ENCODE data around the gene SYNDIG1.

The SYNDIG1 gene

DNA sequence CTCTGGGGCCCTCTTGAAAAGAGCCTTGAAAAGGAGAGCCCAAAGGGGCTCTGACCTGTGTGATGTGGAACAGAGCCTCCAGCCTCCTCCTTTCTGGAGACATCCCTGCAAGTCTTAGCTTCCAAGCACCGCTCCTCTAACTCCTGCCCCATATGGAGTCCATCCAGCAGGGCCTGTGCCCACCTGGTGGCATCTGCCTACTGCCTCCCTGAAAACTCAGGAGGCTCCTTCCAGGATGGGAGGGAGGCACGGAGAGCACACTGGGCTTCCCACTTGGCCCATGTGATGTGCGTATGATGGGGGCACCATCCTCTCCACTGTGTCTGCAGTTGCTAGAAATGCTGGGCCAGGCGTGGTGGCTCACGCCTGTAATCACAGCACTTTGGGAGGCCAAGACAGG is 98.1 kb downstream of the SYNDIG1 start:
- no peak for DNase-seq (ENCODE audit: low read depth)

DNA sequence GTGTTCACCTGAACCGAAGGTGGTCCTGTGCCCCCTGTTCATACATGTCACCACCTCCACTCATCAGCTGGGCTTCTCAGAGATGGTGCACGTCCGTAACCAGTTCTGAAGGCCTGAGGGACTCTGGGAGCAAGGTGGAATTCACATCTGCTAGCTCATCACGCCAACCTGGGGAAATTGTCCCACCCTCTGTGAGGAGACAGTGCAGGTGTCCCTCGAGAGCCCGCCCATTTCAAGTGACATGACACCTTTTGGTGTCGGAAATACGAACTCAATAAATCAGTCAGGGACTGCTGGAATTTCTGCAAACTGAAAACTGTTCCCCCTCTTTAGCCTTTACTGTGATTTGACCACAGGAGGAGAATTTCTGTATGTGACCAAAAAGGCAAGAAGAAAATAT is 99.4 kb downstream of the SYNDIG1 start:
- DNase-seq (ENCODE audit: low read depth): no peak

DNA sequence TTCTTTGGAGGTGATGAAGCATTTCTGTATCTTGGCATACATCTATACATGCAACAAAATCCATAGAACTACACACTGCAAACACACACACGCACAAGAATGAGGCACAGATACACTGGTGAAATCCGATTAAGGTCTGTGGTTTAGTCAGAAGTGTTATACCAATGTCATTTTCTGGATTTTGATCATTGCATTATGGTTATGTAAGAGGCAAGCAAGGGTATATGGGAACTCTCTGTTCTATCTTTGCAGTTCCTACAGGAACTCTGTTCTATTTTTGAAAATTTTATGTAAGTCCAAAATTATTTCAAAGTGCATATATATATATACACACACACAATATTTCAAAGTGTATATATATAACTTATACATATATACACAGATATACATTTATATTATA is 101.7 kb downstream of the SYNDIG1 start:
- no peak for DNase-seq (ENCODE audit: low read depth)

DNA sequence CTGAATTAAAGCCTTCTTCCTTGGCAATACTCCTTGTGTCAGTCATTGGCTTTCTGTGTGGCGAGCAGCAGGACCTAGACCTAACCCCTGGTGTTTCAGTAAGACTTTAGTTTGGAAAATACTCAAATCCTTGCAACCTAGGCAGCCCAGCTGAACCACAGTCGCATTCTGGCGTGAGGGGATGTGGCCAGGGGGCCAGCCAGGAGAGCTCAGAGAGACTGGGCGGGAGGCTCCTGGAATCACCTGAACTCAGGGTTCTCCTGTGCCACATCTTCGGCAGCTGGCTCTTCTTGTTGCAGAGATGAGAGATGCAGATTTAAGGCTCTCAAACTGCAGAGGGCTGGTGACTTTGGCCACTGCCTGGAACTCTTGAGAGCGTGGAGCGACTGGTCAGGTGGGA is 102.7 kb downstream of the SYNDIG1 start:
- no peak for DNase-seq (ENCODE audit: low read depth)

DNA sequence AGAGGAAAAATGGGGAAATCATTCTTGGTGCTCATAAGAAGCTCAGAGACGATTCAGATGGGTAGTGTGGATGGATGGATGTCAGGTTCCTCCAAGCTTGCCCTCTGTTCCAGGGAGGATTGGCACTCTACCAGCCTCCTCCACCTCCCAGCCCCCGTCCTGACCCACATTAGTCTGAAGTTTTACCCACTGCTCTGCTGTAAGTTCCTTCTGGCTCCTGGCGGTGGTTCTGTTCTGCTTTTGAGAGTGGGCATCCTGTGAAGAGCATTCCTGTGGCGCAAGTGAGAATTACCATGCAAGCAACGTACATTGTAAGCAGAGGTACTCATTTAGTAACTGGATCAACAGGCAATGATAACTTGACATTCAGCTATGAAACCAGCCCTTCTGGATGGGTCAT is 103.4 kb downstream of the SYNDIG1 start:
- no peak for DNase-seq (ENCODE audit: low read depth)

DNA sequence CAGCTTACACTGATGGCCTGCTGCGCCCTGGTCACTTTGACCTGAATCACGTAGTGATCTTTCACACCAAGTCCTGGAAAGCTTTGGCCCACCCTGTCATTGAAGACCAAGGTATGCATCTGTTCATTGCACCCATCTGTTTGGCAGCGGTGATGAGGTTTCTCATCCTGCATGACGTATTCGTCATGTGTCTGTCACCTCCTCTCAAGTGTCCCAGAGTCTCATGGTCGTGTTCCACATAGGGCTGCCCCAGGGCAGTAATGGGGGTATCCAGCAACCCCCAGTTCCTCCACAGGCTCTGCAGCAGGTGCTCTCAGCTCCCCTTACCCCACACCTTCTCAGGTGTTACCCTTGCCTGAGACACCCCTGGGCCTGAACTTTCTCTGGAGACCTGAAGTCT is 104.1 kb downstream of the SYNDIG1 start:
- no peak for DNase-seq (ENCODE audit: low read depth)

DNA sequence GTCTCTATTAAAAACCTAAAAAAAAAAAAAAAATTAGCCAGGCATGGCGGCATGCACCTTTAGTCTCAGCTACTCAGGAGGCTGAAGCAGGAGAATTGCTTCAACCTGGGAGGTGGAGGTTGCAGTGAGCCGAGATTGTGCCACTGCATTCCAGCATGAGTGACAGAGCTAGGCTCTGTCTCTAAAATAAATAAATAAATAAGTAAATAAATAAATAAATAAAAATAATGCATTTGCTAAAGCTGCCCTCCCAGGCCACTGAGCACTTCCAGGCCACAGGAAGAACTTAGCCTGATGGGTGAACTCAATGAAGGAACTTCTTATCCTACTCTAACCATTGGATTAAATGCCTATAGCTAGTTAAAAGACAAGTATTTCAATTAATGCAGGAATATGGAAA is 104.9 kb downstream of the SYNDIG1 start:
- no peak for DNase-seq (ENCODE audit: low read depth)

DNA sequence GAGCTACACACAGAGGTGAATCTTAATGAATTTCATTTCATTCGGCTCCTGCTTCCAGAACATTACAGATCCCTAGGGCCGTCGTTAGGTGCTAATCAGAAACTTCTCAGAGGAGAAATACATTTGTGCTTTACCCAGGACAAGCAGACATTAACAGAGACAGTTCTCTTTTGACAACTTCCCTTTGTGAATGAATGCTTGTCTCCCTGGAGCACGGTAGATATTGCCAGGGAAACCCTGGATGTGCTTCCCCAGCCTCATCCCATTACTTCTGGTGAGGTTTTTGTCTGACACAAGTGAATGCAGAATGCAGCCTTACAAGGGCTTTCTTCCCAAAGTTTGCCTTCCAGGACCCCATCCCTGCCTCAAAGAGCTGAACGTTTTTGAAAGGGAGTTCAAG is 105.4 kb downstream of the SYNDIG1 start:
- no peak for DNase-seq (ENCODE audit: low read depth)

DNA sequence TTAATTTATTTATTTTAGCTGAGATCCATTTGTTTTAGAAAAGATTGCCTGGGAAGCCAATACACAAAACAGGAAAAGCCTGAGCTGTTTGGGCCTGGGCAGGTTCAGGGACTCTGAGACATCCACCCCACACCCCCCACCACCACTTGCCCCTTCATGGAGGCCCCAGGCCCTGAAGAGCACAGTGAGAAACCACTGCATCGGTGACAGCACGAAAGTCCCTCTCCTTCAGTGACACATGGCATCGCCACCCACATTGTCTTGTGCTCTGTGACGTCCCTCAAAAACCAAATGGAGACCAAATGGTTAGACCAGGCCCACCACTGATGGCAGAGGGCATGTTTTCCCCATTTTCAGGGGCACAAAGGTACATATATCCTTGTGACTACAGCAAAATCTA is 106.4 kb downstream of the SYNDIG1 start:
- no peak for DNase-seq (ENCODE audit: low read depth)

DNA sequence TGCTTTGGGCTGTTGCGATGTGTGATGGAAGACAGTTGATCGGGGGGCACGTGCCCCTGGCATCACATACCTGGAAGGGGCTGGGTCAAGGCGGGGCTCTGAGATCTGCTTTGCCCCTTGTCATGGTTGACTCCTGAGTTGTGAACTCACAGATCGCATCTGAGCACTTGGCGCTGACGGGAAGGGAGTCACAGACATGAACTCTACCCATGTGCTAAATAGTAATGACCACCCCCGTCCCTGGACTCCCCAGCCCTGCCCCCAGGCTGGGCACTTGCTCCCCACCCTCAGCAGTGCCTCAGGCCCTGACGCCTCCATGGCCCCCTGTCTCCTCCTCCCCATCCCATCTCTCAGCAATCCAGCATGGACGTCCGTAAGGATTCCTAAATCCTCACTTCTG is 107.0 kb downstream of the SYNDIG1 start:
- DNase-seq (ENCODE audit: low read depth): no peak

DNA sequence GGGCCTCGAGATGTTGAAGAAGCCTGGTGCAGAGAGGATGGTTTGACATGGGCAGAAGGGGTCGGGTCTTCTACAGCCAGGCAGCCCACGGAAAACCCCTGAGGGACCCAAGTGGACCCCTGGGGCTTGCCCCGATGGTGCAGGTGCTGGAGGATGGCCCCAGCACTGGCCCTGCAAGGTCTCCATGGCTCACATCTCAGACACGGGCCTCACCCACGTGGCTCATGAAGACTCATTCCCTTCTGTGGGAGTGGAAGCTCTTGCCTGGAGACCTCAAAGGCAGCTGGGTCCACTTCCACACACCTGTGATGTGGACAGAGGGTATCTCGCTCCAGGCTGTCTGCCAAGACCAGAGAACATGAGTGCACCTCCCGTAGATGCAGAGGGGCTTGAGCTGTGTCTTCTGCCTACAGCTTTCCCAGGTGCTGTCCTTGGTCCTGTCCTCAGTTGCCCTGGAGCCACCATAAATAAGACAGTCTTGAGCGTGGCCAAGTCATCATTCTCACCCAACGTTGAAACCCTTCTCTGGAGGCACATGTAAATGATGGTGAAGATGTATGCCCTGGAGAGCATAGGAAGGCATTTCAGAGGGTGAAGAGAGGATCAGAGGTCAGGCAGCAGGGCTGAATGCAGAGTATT is 108.0 kb downstream of the SYNDIG1 start:
- no peak for DNase-seq (ENCODE audit: low read depth)

DNA sequence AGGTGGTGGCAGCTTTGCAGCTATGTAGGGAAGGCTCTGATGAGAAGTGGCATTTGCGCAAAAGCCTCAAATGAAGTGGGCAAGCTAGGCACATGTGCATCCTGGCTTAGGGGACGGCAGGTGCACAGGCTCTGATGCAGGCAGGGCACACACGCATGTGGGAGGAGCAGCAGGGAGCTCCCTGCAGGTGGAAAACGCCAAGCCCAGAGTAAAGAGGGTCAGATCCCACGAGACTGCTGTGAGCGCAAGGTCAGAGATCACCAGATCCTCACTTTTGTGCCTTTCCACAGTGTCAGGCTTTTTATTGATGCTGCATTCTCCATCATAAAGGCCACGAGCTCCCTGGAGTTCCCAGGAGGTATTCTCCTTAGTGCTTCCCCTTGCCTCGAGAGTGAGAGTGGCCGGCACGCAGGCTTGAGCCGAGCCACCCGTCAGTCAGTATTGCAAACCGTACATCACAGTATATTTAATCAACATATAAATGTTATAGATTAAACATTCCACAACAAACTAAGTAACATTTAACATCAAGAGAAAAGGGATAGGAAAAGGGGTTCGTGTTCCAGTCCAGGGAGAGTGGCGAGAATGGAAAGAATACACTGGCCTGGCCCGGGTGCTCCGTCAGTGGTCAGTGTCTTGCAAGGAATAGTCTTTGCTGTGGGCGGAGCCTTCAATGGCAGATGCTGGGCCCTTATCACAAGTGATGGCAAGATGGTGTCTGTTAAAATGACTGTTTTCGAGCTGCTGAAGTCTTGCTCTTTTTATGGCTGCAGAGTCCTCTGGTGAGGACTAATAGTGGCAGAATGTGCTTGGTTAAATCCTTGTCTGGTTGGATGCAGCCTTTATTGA is 109.4 kb downstream of the SYNDIG1 start:
- DNase-seq (ENCODE audit: low read depth): no peak

DNA sequence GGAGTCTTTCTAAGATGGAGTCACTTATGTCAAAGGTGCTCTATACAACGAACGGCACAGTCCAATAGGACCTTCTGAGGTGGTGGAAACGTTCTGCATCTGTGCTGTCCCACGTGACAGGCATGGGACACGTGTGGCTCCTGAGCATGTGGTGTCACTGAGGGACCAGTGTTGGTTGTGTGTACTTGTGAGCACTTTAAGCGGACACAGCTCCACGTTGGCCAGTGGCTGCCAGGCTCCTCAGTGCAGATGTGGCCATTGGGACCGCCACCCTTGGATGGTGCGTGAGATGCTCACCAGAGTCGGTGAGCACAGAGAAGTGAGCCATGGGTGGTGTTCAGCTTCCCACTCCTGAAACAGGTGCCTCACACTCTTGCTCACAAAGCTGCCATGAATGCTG is 110.0 kb downstream of the SYNDIG1 start:
- DNase-seq (ENCODE audit: low read depth): no peak

DNA sequence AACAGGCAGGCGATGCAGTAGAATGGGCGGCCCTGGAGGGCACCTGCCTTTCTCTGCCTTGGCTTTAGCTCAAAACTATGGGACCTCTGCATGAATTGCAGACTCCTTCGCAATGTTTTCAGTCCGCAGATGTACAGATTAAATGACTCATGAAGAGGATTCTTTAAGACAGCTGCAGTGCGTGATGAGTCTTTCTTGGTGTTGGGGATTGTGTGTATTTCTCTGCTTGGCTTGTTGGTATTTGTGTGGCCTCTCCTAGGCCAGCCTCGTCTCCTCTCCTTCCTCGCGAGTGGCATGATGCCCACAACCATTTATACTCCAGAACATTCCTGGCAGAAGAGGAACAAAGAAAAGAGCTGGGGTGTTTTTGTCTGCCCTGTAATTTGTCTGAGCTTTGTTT is 110.6 kb downstream of the SYNDIG1 start:
- DNase-seq (ENCODE audit: low read depth): no peak

DNA sequence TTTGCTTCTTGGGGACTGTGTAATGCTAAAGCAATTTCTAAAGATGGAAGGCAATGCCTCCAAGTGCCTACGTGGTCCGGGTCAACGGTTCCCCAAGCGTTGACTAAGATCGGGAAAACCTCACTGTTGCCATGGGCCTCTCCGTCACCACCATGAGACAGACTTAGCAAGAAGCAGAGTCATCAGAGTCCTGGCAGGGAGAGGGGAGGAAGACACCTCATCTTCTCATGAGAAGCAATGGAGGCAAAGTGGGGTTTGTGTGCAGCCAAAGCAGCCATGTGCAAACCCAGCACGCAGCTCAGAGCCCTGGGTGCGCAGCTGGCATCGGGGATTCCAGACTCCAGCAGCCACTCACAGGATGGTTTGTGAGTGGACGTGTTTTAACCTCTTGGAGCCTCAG is 111.4 kb downstream of the SYNDIG1 start:
- DNase-seq (ENCODE audit: low read depth): no peak

DNA sequence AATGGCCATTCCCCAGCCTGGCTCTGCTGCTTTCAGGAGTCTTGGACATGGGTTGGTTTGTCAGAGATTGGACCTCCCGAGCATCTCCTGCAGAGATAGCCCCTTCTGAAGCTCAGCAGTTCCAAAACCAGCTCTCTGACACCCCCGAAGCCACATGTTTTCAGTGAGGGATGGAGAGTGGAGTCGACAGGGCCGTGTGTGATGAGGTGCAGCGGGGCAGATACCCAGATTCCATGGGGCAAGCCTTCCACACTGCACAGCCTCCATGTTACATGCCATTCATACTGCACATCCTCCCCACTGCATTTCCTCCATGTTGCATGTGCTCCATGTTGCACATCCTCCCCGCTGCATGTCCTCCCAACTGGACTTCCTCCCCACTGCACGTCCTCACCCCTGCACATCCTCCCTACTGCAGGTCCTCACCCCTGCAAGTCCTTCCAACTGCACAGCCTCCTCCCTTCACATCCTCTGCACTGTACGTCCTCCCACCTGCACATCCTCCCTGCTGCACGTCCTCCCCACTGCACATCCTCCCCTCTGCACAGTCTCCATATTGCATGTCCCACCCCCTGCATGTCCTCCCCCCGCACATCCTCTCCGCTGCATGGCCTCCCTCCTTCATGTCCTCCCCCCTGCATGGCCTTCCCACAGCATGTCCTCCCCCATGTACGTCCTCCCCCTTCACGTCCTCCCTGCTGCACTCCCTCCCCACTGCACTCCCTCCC is 112.2 kb downstream of the SYNDIG1 start:
- DNase-seq (ENCODE audit: low read depth): no peak

DNA sequence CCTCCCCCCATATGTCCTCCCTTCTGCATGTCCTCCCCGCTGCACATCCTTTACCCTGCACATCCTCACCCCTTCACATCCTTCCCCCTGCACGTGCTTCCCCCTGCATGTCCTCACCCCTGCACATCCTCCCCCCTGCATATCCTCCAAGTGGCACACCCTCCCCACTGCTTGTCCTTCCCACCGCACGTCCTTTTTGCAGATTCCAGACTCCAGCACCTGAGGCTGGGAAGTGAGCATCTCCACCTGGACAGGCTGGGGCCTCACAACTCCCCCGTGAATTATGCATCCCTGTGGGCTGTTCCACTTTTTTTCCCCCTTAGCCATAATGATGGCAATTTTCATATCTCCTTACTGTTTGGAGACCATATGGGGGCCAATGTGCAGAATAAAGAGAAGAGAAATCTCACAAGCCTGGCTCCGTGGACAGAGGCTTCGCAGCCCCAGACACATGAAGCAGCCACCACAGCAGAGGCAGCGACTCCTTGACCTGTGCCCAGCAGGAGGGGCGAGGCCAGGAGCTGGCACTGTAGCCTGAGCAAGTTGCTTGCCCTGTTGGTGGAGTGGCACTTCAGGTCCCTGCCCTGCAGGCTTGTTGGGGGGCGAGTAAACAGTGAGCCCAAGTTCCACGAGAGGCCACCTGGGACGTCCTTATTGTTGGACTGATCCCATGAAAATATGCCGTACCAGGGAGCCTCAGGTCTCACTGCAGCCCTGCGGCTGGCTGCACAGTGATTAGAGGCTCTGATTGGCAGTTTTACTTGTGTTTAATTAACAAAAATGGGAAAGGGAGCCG is 113.1 kb downstream of the SYNDIG1 start:
- no peak for DNase-seq (ENCODE audit: low read depth)

DNA sequence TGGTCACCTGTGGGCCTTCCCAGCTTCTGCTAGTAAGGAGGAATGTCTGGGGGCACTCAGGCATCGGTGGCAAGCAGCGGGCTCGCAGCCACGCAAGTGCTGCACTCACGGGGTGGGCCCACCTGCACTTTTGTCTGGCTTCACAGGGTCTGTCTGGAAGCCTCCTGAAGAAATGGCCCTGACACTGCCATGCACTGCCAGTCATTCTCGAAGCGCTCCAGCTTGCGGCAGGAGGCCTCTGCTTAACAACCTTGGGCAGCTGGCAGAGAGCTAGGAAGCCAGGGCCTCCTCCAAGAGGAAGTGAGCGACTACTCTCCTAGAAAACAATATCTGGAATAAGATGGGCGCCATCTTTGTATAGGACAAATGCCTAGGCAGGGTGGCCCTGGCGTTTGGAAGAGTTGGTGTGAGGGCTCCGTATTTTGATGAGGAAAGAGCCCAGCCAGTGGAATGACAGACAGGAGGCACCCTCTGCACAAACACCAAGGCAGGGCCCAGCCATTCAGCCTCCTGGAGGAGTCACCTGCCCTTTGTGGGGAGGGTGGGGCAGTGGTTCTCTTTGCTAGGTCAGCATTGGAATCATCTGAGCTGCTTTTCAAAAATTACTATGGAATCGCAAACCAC is 113.9 kb downstream of the SYNDIG1 start:
- no peak for DNase-seq (ENCODE audit: low read depth)

DNA sequence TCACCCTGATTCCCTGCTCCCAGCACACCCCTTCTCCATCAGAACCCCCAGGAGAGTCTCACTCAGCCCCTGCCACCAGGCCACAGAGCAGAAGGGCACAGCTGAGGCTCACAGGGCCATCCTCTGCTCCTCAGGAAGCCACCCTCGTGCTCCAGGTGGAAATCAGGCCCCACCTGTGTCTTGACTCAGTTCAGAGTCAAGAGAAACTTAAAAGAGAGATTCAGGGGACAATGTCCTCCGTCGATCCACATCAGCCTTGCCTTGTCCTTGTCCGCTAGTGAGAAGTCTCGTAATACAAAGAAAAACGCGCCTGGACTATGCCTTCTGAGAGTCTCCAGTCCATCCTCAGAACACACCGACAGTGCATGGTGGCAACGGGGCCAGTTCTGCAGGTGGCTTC is 114.6 kb downstream of the SYNDIG1 start:
- DNase-seq (ENCODE audit: low read depth): no peak

DNA sequence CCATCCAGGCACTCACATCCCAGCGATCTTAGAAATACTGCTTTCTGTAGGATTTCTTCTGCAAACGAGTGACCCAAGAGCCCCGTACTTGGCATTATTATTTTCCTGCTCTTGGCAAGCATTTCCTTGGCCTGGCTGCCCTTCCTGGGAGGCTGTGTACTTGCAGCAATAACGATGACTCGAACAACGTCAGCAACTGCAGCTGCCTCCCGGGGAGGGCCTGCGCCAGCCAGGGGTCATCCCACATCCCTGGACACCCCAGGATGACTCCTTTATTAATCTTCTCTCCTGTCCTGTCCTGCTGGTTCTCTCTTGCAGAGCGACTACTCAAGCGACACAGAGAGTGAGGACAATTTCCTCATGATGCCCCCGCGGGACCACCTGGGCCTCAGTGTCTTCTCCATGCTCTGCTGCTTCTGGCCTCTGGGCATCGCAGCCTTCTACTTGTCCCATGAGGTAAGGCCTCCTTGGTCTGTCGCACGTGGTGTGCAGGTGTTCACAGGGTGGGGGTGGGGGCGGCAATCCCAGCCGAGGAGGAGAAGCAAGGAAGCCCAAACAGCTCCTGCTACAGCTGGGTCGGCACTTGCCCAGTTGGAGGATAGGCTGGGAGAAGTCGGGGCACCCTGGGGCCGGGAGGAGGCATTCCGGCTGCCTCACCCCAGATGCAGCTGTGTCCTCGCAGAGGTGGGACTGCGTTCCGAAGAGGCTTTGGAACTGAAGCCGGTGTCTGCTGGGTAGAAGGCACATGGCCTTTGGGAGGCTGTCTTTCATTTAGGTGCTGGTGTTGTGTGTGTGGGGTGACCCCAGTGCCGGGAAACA is 115.3 kb downstream of the SYNDIG1 start:
- no peak for DNase-seq (ENCODE audit: low read depth)
